HEK293T (cell line): Measurements from ENCODE around the gene PHF11.
A peak's percentile ranks its signal among the peaks of the same experiment; 100 is the strongest.

Experiments
- CTCF ChIA-PET: fragments of 350-600 bp; formaldehyde crosslinking; extraction: SDS; loops from one replicate; lab custom pipeline; 2021; ENCODE audit warnings: antibody characterized with exemption, inconsistent platforms; lab: Yijun Ruan, JAX
- POLR2A ChIA-PET: fragments of 350-600 bp; formaldehyde crosslinking; extraction: SDS; loops from one replicate; lab custom pipeline; 2020; ENCODE audit warnings: antibody characterized with exemption, inconsistent platforms; lab: Yijun Ruan, JAX
- DNase-seq: peaks from one replicate; pipeline ENCODE4 v3.0.0; 2012; ENCODE audit warnings: mixed read lengths; ENCODE audit errors: extremely low spot score
- ARNT ChIP-seq: fragments of 450-650 bp; IDR thresholded peaks from 2 replicates; pipeline ENCODE4 v1.6.1; 2017; ENCODE audit warnings: mild to moderate bottlenecking
- BHLHE40 ChIP-seq: fragments of 450-650 bp; IDR thresholded peaks from 2 replicates; pipeline ENCODE4 v1.6.1; 2016; ENCODE audit warnings: mild to moderate bottlenecking, moderate library complexity, borderline replicate concordance
- CTBP1 ChIP-seq: fragments of 450-650 bp; IDR thresholded peaks from 2 replicates; pipeline ENCODE4 v1.6.1; 2016; ENCODE audit warnings: borderline replicate concordance
- ELF4 ChIP-seq: fragments of 450-650 bp; IDR thresholded peaks from 2 replicates; pipeline ENCODE4 v1.6.1; 2017; ENCODE audit warnings: antibody characterized with exemption
- FOXA1 ChIP-seq: fragments of 450-650 bp; IDR thresholded peaks from 2 replicates; pipeline ENCODE4 v1.6.1; 2016; ENCODE audit warnings: mild to moderate bottlenecking
- FOXK2 ChIP-seq: fragments of 450-650 bp; IDR thresholded peaks from 2 replicates; pipeline ENCODE4 v1.6.1; 2016; ENCODE audit warnings: mild to moderate bottlenecking
- FOXM1 ChIP-seq: fragments of 450-650 bp; IDR thresholded peaks from 2 replicates; pipeline ENCODE4 v1.6.1; 2017; ENCODE audit warnings: mild to moderate bottlenecking, borderline replicate concordance
- HDGF ChIP-seq: fragments of 450-650 bp; IDR thresholded peaks from 2 replicates; pipeline ENCODE4 v1.6.1; 2017; ENCODE audit warnings: antibody characterized with exemption, borderline replicate concordance
- L3MBTL2 ChIP-seq: fragments of 450-650 bp; conservative IDR thresholded peaks from 2 replicates; pipeline ENCODE4 v1.6.1; 2016; ENCODE audit warnings: mild to moderate bottlenecking
- LEF1 ChIP-seq: fragments of 450-650 bp; IDR thresholded peaks from 2 replicates; pipeline ENCODE4 v1.6.1; 2017; ENCODE audit warnings: mild to moderate bottlenecking, borderline replicate concordance
- NFRKB ChIP-seq: fragments of 450-650 bp; IDR thresholded peaks from 2 replicates; pipeline ENCODE4 v1.6.1; 2016; ENCODE audit warnings: mild to moderate bottlenecking, moderate library complexity
- SP1 ChIP-seq: fragments of 450-650 bp; IDR thresholded peaks from 2 replicates; pipeline ENCODE4 v1.6.1; 2017
- SUZ12 ChIP-seq: fragments of 450-650 bp; IDR thresholded peaks from 2 replicates; pipeline ENCODE4 v1.6.1; 2016; ENCODE audit warnings: mild to moderate bottlenecking
- TARDBP ChIP-seq: fragments of 450-650 bp; IDR thresholded peaks from 2 replicates; pipeline ENCODE4 v1.6.1; 2016
- ZNF384 ChIP-seq: fragments of 450-650 bp; IDR thresholded peaks from 2 replicates; pipeline ENCODE4 v1.6.1; 2016
- TF ChIP-seq, protein P1 (sequence below): fragments of 450-650 bp; IDR thresholded peaks from 2 replicates; pipeline ENCODE4 v1.6.1; 2016

Gene PHF11

GRCh38 chr13:49495783-49496762 lies at the start of gene PHF11:
Gene PHF11, plus strand, starts transcription at chr13:49495953. Its CDS starts 49 bp downstream, at chr13:49496002.
- ChIA-PET POLR2A (interaction anchor here (1.1 to 1.8 kb wide), 2 partner anchors 11 to 51 kb away, joined by 4 to 7 read pairs; partner anchors contain the start of genes CAB39L and SETDB2), CTCF (no interaction called here)

GRCh38 chr13:49446473-49446872 lies 49.3 kb upstream of the PHF11 start:
- no peak for TF ChIP-seq ZNF384
- TF ChIP-seq, protein P1, sequence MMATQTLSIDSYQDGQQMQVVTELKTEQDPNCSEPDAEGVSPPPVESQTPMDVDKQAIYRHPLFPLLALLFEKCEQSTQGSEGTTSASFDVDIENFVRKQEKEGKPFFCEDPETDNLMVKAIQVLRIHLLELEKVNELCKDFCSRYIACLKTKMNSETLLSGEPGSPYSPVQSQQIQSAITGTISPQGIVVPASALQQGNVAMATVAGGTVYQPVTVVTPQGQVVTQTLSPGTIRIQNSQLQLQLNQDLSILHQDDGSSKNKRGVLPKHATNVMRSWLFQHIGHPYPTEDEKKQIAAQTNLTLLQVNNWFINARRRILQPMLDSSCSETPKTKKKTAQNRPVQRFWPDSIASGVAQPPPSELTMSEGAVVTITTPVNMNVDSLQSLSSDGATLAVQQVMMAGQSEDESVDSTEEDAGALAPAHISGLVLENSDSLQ: no peak
- TF ChIP-seq NFRKB: no peak
- no peak for TF ChIP-seq ARNT
- TF ChIP-seq TARDBP: no peak
- TF ChIP-seq FOXK2: no peak
- TF ChIP-seq LEF1: no peak
- TF ChIP-seq HDGF: no peak
- no peak for TF ChIP-seq SUZ12
- TF ChIP-seq FOXM1: no peak
- TF ChIP-seq L3MBTL2: no peak
- TF ChIP-seq ELF4: no peak
- no peak for TF ChIP-seq FOXA1
- TF ChIP-seq SP1: no peak
- TF ChIP-seq BHLHE40: no peak
- TF ChIP-seq CTBP1: no peak
- ChIA-PET POLR2A (no interaction called here), CTCF (interaction anchor here (0.9 kb wide), 1 partner anchor 70 kb away, joined by 4 read pairs; no protein-coding TSS in a partner anchor)
- no peak for DNase-seq

More at GRCh38 chr13:49495783-49496762, at the start of gene PHF11:
- DNase-seq: peak; percentile 39
- TF ChIP-seq BHLHE40 (no peak), HDGF (no peak), FOXA1 (no peak), ELF4 (no peak), LEF1 (no peak), SP1 (no peak), L3MBTL2 (no peak), FOXK2 (no peak), ARNT (no peak), CTBP1 (no peak), FOXM1 (no peak)
- TF ChIP-seq, protein P1: no peak

DNA sequence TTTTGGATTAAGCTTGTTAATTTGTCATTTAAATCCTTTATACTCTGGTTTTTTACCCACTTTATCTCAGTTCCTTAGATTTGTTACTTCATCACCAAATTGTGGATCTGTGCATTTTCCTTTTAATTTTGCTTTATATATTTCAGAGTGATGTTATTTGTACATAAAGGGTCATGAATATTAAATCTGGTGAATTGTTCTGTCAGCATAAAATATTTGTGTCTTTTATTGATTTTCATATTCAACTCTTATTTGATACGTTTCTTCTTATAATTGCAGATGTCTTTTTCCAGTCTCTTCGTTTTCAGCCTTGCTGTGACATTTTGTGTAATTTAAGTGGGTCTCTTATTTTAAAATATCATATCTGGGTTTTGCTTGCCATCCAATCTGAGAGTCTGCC lies 47.0 kb upstream of the PHF11 start:
- DNase-seq: no peak
- ChIA-PET CTCF (interaction anchor here (0.6 kb wide), 1 partner anchor 469 kb away, joined by 3 read pairs; no protein-coding TSS in a partner anchor), POLR2A (no interaction called here)
- TF ChIP-seq BHLHE40 (no peak), NFRKB (no peak), FOXA1 (no peak), ARNT (no peak), ELF4 (no peak), FOXM1 (no peak), ZNF384 (no peak), LEF1 (no peak), SUZ12 (no peak), CTBP1 (no peak), HDGF (no peak), SP1 (no peak), FOXK2 (no peak), TARDBP (no peak), L3MBTL2 (no peak)
- TF ChIP-seq, protein P1: no peak

DNA sequence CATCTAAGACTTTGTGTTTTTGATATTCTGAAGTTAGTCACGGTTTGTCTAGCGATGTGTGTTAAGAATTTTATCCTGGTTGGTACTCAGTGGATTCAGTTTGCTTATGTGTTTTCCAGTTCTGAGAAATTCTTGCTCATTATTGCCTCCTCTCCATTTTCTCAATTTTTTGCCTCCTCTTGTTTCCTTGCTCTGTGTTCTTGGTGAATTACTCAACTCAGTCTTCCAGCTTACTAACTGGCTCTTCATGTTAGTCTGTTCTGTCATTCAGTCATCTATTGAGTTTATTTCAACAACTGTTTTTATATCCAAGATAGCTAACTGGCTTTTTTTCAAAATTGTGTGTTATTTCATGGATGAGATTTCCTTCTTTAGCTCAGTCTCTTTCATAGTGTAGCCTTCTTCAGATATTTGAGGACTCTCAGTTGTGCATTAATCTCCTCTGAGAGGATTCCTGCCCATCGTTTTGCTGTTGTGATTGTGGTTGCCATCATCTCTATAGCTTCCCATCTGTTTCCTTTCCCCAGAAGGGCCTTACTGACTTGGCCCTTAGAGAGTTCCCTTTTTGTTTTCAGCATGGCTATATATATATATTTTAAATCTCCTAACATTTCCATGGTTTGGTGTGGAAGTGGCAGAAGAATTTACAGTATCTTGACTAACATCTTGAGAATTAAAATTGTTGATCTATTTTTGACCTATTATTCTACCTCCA lies 45.5 kb upstream of the PHF11 start:
- no peak for DNase-seq
- ChIA-PET CTCF (no interaction called here), POLR2A (no interaction called here)
- no peak for TF ChIP-seq ELF4
- no peak for TF ChIP-seq SP1
- TF ChIP-seq NFRKB: no peak
- TF ChIP-seq SUZ12: no peak
- TF ChIP-seq TARDBP: no peak

- POLR2A ChIA-PET: no interaction called here
- CTCF ChIA-PET: interaction anchor here (0.6 kb wide), 1 partner anchor 25 kb away, joined by 3 read pairs; no protein-coding TSS in a partner anchor
- no peak for TF ChIP-seq FOXM1
- no peak for TF ChIP-seq SP1
- TF ChIP-seq ELF4: no peak
- no peak for TF ChIP-seq FOXA1
- TF ChIP-seq TARDBP: no peak
- no peak for TF ChIP-seq HDGF
- no peak for TF ChIP-seq FOXK2
- no peak for TF ChIP-seq ARNT
- TF ChIP-seq, protein P1: no peak
- TF ChIP-seq L3MBTL2: no peak
- TF ChIP-seq CTBP1: no peak
- TF ChIP-seq NFRKB: no peak
- no peak for TF ChIP-seq SUZ12
- TF ChIP-seq ZNF384: no peak
- no peak for TF ChIP-seq LEF1
- TF ChIP-seq BHLHE40: no peak
- DNase-seq: no peak
Measured at GRCh38 chr13:49452725-49453457, 42.9 kb upstream of the PHF11 start.
